ENCODE measurements around the gene COL7A1. TPM values are rescaled to one million over a fixed set of nuclear protein-coding genes. Genes with fewer than 3 reads are reported as not detected.

The COL7A1 gene
- total and polyA plus RNA-seq, 2 experiments from 2014 or later = 4.0 to 7.9 TPM

GRCh38 chr3:48556796-48557626 lies 38.1 kb downstream of the COL7A1 start, which contains the start of gene PFKFB4:
Gene PFKFB4 (minus strand): TSS chr3:48556803. CDS start chr3:48556777, 26 bp downstream.
- peak; percentile 77 for ATAC-seq
- peaks cover 46% of the 10 kb centered on the region for H3K4me1 Mint-ChIP-seq
- H3K79me2 ChIP-seq (replicated peaks; ENCODE audit: insufficient read depth) = peaks cover 26% of the 10 kb centered on the region
- peaks cover 16% of the 10 kb centered on the region for H3K27me3 Mint-ChIP-seq (ENCODE audit: insufficient read depth, low read depth, poor library complexity)
- H3K36me3 ChIP-seq (ENCODE audit: insufficient read depth) = no peaks in the 10 kb centered on the region
- peak; percentile 100 for DNase-seq (ENCODE audit: low spot score)
- peaks cover 25% of the 10 kb centered on the region for H3K4me1 ChIP-seq (ENCODE audit: insufficient read depth)
- no peaks in the 10 kb centered on the region; the same call in 2 of the 3 replicates for H3K9me3 Mint-ChIP-seq
- no peaks in the 10 kb centered on the region for H3K27me3 ChIP-seq (ENCODE audit: insufficient read depth)
- H4K20me1 ChIP-seq (replicated peaks; ENCODE audit: insufficient read depth) = no peaks in the 10 kb centered on the region
- H3K4me3 ChIP-seq = peak within 1 kb of the TSS; percentile 73
- no peaks in the 10 kb centered on the region; the same call in 2 of the 3 replicates for H3K36me3 Mint-ChIP-seq (ENCODE audit: low read depth)
- peak within 1 kb of the TSS; percentile 93 for H3K27ac ChIP-seq (ENCODE audit: low read depth)
- TF ChIP-seq CREB1 (CRISPR knock-in tag; IDR thresholded peaks at IDR 0.05; ENCODE audit: low read depth) = no peak
- TF ChIP-seq POLR2AphosphoS5 (IDR thresholded peaks at IDR 0.05; ENCODE audit: low read depth) = peak; percentile 92
- 0 out of 2 replicates have a peak, but pooled peaks have one; percentile 19 for TF ChIP-seq ETS1 (IDR thresholded peaks at IDR 0.05)
- TF ChIP-seq REST (IDR thresholded peaks at IDR 0.05; ENCODE audit: unreplicated experiment) = no peak
- 0 out of 4 replicates have a peak, but pooled peaks of 1 of the 2 experiments have one; percentile 11 for TF ChIP-seq CTCF (conservative IDR thresholded peaks at IDR 0.05; ENCODE audit: low read depth in 2 of 2)
- peak within 1 kb of the TSS; percentile 91 for H3K4me2 ChIP-seq
- H2AFZ ChIP-seq = peak within 1 kb of the TSS; percentile 83; the same call in 1 of the 2 replicates
- H3K27ac Mint-ChIP-seq = peak within 1 kb of the TSS; percentile 94
- no peaks in the 10 kb centered on the region for H3K9me2 ChIP-seq (ENCODE audit: insufficient read depth)
- H3F3A ChIP-seq (replicated peaks; ENCODE audit: low read depth) = peaks cover 11% of the 10 kb centered on the region
- H3K4me3 Mint-ChIP-seq = peak within 1 kb of the TSS; percentile 86
